ENCODE data around the gene TANK. TPM values are rescaled to one million over a fixed set of nuclear protein-coding genes. Genes with fewer than 3 reads are reported as not detected.

The TANK gene
- total RNA-seq, 1 experiment from 2014 or later, result 52.5 TPM

GRCh38 chr2:161241894-161242293, 81.7 kb downstream of the TANK start:
- Histone ChIP-seq H3K79me2 (ENCODE audit: insufficient read depth, low read length) (peaks cover 5% of the 10 kb centered on the region; the same call in 1 of the 2 replicates), H3K9ac (ENCODE audit: low read length) (no peak overlapping the region), H3K4me2 (ENCODE audit: low read length) (no peak overlapping the region), H3K36me3 (ENCODE audit: control insufficient read depth in 1 of 2, insufficient read depth in 2 of 2, low read length in 2 of 2) (peaks cover 0 to 4% of the 10 kb centered on the region in 2 experiments; a peak in 1 of 4 replicates), H3K27me3 (ENCODE audit: insufficient read depth, low read length) (no peaks in the 10 kb centered on the region), H3K27ac (ENCODE audit: low read depth, low read length) (no peak overlapping the region), H2AFZ (ENCODE audit: low read depth, low read length, poor library complexity, severe bottlenecking) (no peak overlapping the region), H3K9me3 (ENCODE audit: control insufficient read depth in 1 of 2, insufficient read depth in 1 of 2, low read depth in 1 of 2, low read length in 2 of 2) (no peaks in the 10 kb centered on the region), H3K4me1 (ENCODE audit: control insufficient read depth in 1 of 2, insufficient read depth in 2 of 2, low read length in 2 of 2) (peaks cover 13 to 15% of the 10 kb centered on the region in 2 experiments), H3K4me3 (replicated peaks in 1 of 2; ENCODE audit: low read depth in 1 of 2, low read length in 2 of 2) (no peak overlapping the region), H3K9me2 (ENCODE audit: insufficient read depth) (no peaks in the 10 kb centered on the region), H4K20me1 (ENCODE audit: insufficient read depth) (no peaks in the 10 kb centered on the region)
- ChIA-PET POLR2A (no interaction called here), CTCF (interaction anchor here (0.9 kb wide), 1 partner anchor 8 kb away, joined by 4 read pairs; no protein-coding TSS in a partner anchor), RAD21 (ENCODE audit: low non-redundant PET in 1 of 2, low total read pairs in 2 of 2, uncharacterized antibody in 2 of 2, unreplicated experiment in 2 of 2) (no interaction called here)
- intact Hi-C loops (cut with micrococcal nuclease), result no loop called here
- BruUV-seq (replicated peaks), result no TSS peak
- ATAC-seq (no peak), DNase-seq (ENCODE audit: low read depth, low spot score) (no peak)
- TF ChIP-seq YY1 (IDR thresholded peaks at IDR 0.05; ENCODE audit: extremely low read depth, insufficient replicate concordance, low read depth, low read length) (no peak), EZH2phosphoT487 (IDR thresholded peaks at IDR 0.05; ENCODE audit: borderline replicate concordance) (no peak), RAD21 (IDR thresholded peaks at IDR 0.05; ENCODE audit: low read depth) (no peak), TCF7L2 (IDR thresholded peaks at IDR 0.05; ENCODE audit: borderline replicate concordance, extremely low read depth, insufficient read depth, insufficient read length) (no peak)
- TF ChIP-seq, protein P1, sequence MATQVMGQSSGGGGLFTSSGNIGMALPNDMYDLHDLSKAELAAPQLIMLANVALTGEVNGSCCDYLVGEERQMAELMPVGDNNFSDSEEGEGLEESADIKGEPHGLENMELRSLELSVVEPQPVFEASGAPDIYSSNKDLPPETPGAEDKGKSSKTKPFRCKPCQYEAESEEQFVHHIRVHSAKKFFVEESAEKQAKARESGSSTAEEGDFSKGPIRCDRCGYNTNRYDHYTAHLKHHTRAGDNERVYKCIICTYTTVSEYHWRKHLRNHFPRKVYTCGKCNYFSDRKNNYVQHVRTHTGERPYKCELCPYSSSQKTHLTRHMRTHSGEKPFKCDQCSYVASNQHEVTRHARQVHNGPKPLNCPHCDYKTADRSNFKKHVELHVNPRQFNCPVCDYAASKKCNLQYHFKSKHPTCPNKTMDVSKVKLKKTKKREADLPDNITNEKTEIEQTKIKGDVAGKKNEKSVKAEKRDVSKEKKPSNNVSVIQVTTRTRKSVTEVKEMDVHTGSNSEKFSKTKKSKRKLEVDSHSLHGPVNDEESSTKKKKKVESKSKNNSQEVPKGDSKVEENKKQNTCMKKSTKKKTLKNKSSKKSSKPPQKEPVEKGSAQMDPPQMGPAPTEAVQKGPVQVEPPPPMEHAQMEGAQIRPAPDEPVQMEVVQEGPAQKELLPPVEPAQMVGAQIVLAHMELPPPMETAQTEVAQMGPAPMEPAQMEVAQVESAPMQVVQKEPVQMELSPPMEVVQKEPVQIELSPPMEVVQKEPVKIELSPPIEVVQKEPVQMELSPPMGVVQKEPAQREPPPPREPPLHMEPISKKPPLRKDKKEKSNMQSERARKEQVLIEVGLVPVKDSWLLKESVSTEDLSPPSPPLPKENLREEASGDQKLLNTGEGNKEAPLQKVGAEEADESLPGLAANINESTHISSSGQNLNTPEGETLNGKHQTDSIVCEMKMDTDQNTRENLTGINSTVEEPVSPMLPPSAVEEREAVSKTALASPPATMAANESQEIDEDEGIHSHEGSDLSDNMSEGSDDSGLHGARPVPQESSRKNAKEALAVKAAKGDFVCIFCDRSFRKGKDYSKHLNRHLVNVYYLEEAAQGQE (IDR thresholded peaks at IDR 0.05; ENCODE audit: low read depth), result no peak

Measured in HCT116 (cell line).